B cell (primary cell): ENCODE results near the gene TOX2. TPM values are rescaled to one million over a fixed set of nuclear protein-coding genes. Genes with fewer than 3 reads are reported as not detected.
A peak's percentile ranks its signal among the peaks of the same experiment; 100 is the strongest.

Experiments used
- ATAC-seq: fragments of 200-7000 bp; cut with Tn5 transposase; one replicate; pipeline ENCODE4 v1.10.0; 2021; ENCODE audit warnings: low read depth, mild to moderate bottlenecking, moderate number of reproducible peaks, moderate library complexity
- CTCF ChIA-PET: fragments of 350-600 bp; sonication (Branson Sonifier 250); formaldehyde crosslinking; loops from one replicate; lab custom pipeline; 2021; ENCODE audit warnings: antibody characterized with exemption, inconsistent platforms; lab: Charles Lee
- POLR2A ChIA-PET: fragments of 350-600 bp; sonication (Branson Sonifier 250); formaldehyde crosslinking; loops from one replicate; lab custom pipeline; 2021; ENCODE audit warnings: antibody characterized with exemption; lab: Charles Lee
- DNase-seq: peaks from one replicate; pipeline ENCODE4 v3.0.0; 2013
- H2AFZ ChIP-seq: 2 replicates; pipeline ENCODE4 v1.6.1; 2012; ENCODE audit warnings: mild to moderate bottlenecking, low read depth, low read length; ENCODE audit not compliant: insufficient read depth, poor library complexity, severe bottlenecking
- H3K27ac ChIP-seq, 2 donors: 1 replicate in 1 of 2; 2 replicates in 1 of 2; pipeline ENCODE4 v1.5.1; 2012 to 2013; ENCODE audit warnings: low read length in 2 of 2, mild to moderate bottlenecking in 2 of 2, moderate library complexity in 1 of 2
- H3K27me3 ChIP-seq, 4 experiments: fragments of 200-600 bp in 1 of 4; sonication (generic) in 1 of 4; replicated peaks in 1 of 4; 1 replicate in 2 of 4; 2 replicates in 2 of 4; pipeline versions ENCODE4 v1.6.1 to v1.7.0; 2013 to 2016; ENCODE audit warnings: low read length in 3 of 4, mild to moderate bottlenecking in 2 of 4, mixed read lengths in 1 of 4, moderate library complexity in 1 of 4; ENCODE audit not compliant: insufficient read depth in 4 of 4, control insufficient read depth in 3 of 4; ENCODE audit errors: control extremely low read depth in 1 of 4
- H3K36me3 ChIP-seq, 2 experiments: replicated peaks in 1 of 2; 1 replicate in 1 of 2; 2 replicates in 1 of 2; pipeline versions ENCODE4 v1.6.1 to v1.7.1; 2013; ENCODE audit warnings: low read length in 1 of 2; ENCODE audit not compliant: insufficient read depth in 2 of 2, control insufficient read depth in 1 of 2; ENCODE audit errors: control extremely low read depth in 1 of 2, extremely low read depth in 1 of 2
- H3K4me1 ChIP-seq, 2 donors: fragments of 200-600 bp in 1 of 2; sonication (generic) in 1 of 2; 1 replicate in 1 of 2; 2 replicates in 1 of 2; pipeline versions ENCODE4 v1.5.1 to v1.6.1; 2013 to 2017; ENCODE audit warnings: low read length in 2 of 2; ENCODE audit not compliant: control insufficient read depth in 2 of 2, insufficient read depth in 2 of 2
- H3K4me2 ChIP-seq: replicated peaks from 2 replicates; pipeline ENCODE3; 2012; ENCODE audit warnings: mild to moderate bottlenecking, low read depth, low read length; ENCODE audit not compliant: poor library complexity, severe bottlenecking
- H3K4me3 ChIP-seq, 5 experiments: fragments of 200-600 bp in 1 of 5; sonication (generic) in 1 of 5; 1 replicate in 3 of 5; 2 replicates in 2 of 5; pipeline versions ENCODE4 v1.5.1 to v1.7.0; 2011 to 2016; ENCODE audit warnings: low read length in 4 of 5, mild to moderate bottlenecking in 4 of 5, low read depth in 2 of 5, control low read depth in 1 of 5, moderate library complexity in 1 of 5; ENCODE audit not compliant: insufficient read depth in 1 of 5; ENCODE audit errors: control extremely low read depth in 1 of 5, extremely low read depth in 1 of 5
- H3K79me2 ChIP-seq: fragments of 200-600 bp; sonication (generic); one replicate; pipeline ENCODE4 v1.6.0; 2016; ENCODE audit warnings: low read length; ENCODE audit not compliant: control insufficient read depth, insufficient read depth
- H3K9ac ChIP-seq: fragments of 200-600 bp; sonication (generic); 2 replicates; pipeline ENCODE4 v1.6.1; 2017; ENCODE audit warnings: mild to moderate bottlenecking, low read length, moderate library complexity
- H3K9me3 ChIP-seq, 3 donors: one replicate each; pipeline versions ENCODE4 v1.6.1 to v1.7.1; 2013; ENCODE audit warnings: low read length in 2 of 3; ENCODE audit not compliant: control insufficient read depth in 2 of 3, insufficient read depth in 1 of 3; ENCODE audit errors: control extremely low read depth in 1 of 3
- H4K20me1 ChIP-seq: 2 replicates; pipeline ENCODE4 v1.6.0; 2012; ENCODE audit warnings: mild to moderate bottlenecking, low read length; ENCODE audit not compliant: insufficient read depth, control insufficient read depth, poor library complexity, severe bottlenecking
- H3K27ac Mint-ChIP-seq: one replicate; pipeline ENCODE4 v1.8.0; 2021; ENCODE audit warnings: mixed read lengths
- H3K27me3 Mint-ChIP-seq: one replicate; pipeline ENCODE4 v1.8.0; 2021; ENCODE audit warnings: mixed read lengths
- H3K4me1 Mint-ChIP-seq: one replicate; pipeline ENCODE4 v1.8.0; 2021; ENCODE audit warnings: mixed read lengths
- H3K4me3 Mint-ChIP-seq: one replicate; pipeline ENCODE4 v1.8.0; 2021; ENCODE audit warnings: mixed read lengths
- H3K9me3 Mint-ChIP-seq: one replicate; pipeline ENCODE4 v1.8.0; 2022; ENCODE audit warnings: mixed read lengths; ENCODE audit not compliant: insufficient read depth
- EZH2 ChIP-seq: IDR thresholded peaks from 2 replicates; pipeline ENCODE4 v1.6.1; 2012; ENCODE audit warnings: borderline replicate concordance, low read depth, mild to moderate bottlenecking, moderate library complexity, low read length; ENCODE audit not compliant: insufficient read depth, poor library complexity, severe bottlenecking
- WGBS: methylation state at CpG from one replicate; pipeline ENCODE4 v1.1.5; 2013; ENCODE audit warnings: missing lambda C conversion rate; ENCODE audit not compliant: insufficient coverage; 5-methylcytosine and 5-hydroxymethylcytosine counted together
- intact Hi-C: fragments of 100-400 bp; cut with micrococcal nuclease; formaldehyde crosslinking; loops from one replicate; pipeline ENCODE4 v1.10.0; 2022
- polyA minus RNA-seq: library from RNA; depleted of rRNA, polyadenylated mRNA; stranded (reverse); fragments of >200 nt; gene quantifications from 2 replicates; pipeline ENCODE4 v1.2.3, GENCODE V29; 2012
- polyA plus RNA-seq: library from polyadenylated mRNA; depleted of rRNA; stranded (reverse); fragments of >200 nt; gene quantifications from 2 replicates; pipeline ENCODE4 v1.2.3, GENCODE V29; 2012
- total RNA-seq, 2 donors: library from RNA; stranded (reverse); fragments of 120-200 nt in 1 of 2; gene quantifications; 1 replicate in 1 of 2; 2 replicates in 1 of 2; pipeline versions ENCODE4 v1.2.3 to v1.2.4, GENCODE V29; 2013 to 2022
- TF ChIP-seq, protein P1 (sequence below): fragments of 200-600 bp; IDR thresholded peaks from one replicate; pipeline ENCODE4 v1.8.0; 2022; ENCODE audit warnings: antibody characterized with exemption, mild to moderate bottlenecking

Gene TOX2, protein sequence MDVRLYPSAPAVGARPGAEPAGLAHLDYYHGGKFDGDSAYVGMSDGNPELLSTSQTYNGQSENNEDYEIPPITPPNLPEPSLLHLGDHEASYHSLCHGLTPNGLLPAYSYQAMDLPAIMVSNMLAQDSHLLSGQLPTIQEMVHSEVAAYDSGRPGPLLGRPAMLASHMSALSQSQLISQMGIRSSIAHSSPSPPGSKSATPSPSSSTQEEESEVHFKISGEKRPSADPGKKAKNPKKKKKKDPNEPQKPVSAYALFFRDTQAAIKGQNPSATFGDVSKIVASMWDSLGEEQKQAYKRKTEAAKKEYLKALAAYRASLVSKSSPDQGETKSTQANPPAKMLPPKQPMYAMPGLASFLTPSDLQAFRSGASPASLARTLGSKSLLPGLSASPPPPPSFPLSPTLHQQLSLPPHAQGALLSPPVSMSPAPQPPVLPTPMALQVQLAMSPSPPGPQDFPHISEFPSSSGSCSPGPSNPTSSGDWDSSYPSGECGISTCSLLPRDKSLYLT
- total RNA-seq: 4.1 and 6.3 TPM in 2 replicates
- 0.19 TPM for total RNA-seq (2013)
- polyA plus RNA-seq: 1.2 and 2.3 TPM in 2 replicates
- polyA minus RNA-seq: 0.26 and 1.8 TPM in 2 replicates

DNA sequence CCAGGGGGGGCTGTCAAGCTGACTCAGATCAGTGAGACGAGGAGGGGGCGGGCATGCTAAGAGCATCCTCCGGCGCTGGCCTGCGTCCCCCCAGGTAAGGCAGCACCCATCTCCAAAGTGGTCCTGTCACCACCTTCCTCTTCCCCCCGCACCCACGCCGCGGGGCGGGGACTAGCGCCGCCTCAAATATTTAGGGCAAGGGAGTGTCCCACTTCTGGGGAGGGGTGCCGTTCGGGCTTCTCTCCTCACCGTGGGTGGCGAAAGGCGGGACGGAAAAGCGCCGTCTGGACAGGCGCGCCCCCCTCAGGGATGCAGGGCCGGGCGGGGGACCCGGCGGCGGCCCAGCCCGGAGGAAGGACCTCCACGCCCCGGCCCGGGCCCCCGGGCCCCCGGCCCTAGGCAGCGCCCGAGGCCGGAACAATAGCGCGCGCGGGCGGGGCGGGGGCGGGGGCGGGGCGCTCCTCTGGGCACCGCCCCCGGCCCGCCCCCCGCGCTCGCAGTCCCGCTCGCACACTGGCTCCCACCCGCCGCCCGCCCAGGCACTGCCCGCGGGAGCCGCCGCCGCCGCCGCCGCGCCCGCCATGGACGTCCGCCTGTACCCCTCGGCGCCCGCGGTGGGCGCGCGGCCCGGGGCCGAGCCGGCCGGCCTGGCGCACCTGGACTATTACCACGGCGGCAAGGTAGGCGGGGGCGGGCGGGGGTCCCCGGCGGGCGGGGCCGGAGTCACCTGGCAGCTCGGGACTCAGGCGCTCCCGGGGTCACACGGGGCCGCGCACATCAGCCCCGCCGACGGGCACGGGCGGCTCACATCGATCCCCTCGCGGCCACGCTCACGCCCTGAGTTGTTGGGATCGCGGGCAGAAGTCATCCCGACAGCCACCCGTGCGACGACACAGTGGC, at the start of gene TOX2:
TOX2 (plus strand) TSS at position 542 of the 900 bp plus-strand sequence; CDS start at position 582, 40 bp downstream.
- Mint-ChIP-seq H3K27ac (peak within 1 kb of the TSS; percentile 67), H3K9me3 (peaks cover 10% of the 10 kb centered on the region), H3K27me3 (peaks cover 44% of the 10 kb centered on the region), H3K4me1 (peaks cover 32% of the 10 kb centered on the region), H3K4me3 (peak within 1 kb of the TSS; percentile 89)
- H3K4me2 ChIP-seq: peak within 1 kb of the TSS; percentile 72
- peak; percentile 48 for DNase-seq
- CTCF ChIA-PET: no interaction called here
- peak within 1 kb of the TSS; percentile 66 for H2AFZ ChIP-seq
- peak within 1 kb of the TSS in 4 of 5 experiments; percentile 26 to 51 (median 38) for H3K4me3 ChIP-seq
- TF ChIP-seq EZH2: no peak
- TF ChIP-seq, protein P1, sequence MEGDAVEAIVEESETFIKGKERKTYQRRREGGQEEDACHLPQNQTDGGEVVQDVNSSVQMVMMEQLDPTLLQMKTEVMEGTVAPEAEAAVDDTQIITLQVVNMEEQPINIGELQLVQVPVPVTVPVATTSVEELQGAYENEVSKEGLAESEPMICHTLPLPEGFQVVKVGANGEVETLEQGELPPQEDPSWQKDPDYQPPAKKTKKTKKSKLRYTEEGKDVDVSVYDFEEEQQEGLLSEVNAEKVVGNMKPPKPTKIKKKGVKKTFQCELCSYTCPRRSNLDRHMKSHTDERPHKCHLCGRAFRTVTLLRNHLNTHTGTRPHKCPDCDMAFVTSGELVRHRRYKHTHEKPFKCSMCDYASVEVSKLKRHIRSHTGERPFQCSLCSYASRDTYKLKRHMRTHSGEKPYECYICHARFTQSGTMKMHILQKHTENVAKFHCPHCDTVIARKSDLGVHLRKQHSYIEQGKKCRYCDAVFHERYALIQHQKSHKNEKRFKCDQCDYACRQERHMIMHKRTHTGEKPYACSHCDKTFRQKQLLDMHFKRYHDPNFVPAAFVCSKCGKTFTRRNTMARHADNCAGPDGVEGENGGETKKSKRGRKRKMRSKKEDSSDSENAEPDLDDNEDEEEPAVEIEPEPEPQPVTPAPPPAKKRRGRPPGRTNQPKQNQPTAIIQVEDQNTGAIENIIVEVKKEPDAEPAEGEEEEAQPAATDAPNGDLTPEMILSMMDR: no peak
- H3K27me3 ChIP-seq: peaks cover 0 to 40% (median 18%) of the 10 kb centered on the region in 4 experiments
- H3K9me3 ChIP-seq: peaks cover 0 to 15% (median 2%) of the 10 kb centered on the region in 3 donors
- peak; percentile 73 for ATAC-seq
- peak within 1 kb of the TSS; percentile 48 for H3K9ac ChIP-seq
- no peaks in the 10 kb centered on the region for H3K79me2 ChIP-seq
- H3K4me1 ChIP-seq: peaks cover 18 to 21% of the 10 kb centered on the region in 2 donors
- WGBS: 1% methylated on average over 105 of the region's 111 CpGs
- intact Hi-C loops: no loop called here
- no peaks in the 10 kb centered on the region for H4K20me1 ChIP-seq
- POLR2A ChIA-PET: no interaction called here
- no peaks in the 10 kb centered on the region for H3K36me3 ChIP-seq
- H3K27ac ChIP-seq: no peak within 1 kb of the TSS
